HG02798 (cell line): ENCODE measurements around the gene OIT3.
"Not testable (repeated sequence)": the region's sequence is repeated elsewhere in the genome, so short reads cannot be mapped to it uniquely, and the experiment has no call there.

Experiments used
- ATAC-seq: cut with Tn5 transposase; IDR thresholded peaks from one replicate; pipeline ENCODE4 v1.9.1; 2021; ENCODE audit warnings: mild to moderate bottlenecking; ENCODE audit not compliant: unreplicated experiment, poor library complexity

Gene OIT3

GRCh38 chr10:72898616-72899015 is 5.1 kb downstream of the OIT3 start:
- ATAC-seq, result no peak

GRCh38 chr10:72899545-72899944 is 6.0 kb downstream of the OIT3 start:
- ATAC-seq, result no peak

GRCh38 chr10:72903941-72904446 is 10.5 kb downstream of the OIT3 start:
- ATAC-seq, result not testable (repeated sequence)

- no peak for ATAC-seq
Measured at GRCh38 chr10:72904806-72905205, 11.3 kb downstream of the OIT3 start.

GRCh38 chr10:72906446-72906845 is 12.9 kb downstream of the OIT3 start:
- no peak for ATAC-seq

GRCh38 chr10:72910705-72911104 is 17.2 kb downstream of the OIT3 start:
- no peak for ATAC-seq

- no peak for ATAC-seq
Measured at GRCh38 chr10:72911758-72912157, 18.2 kb downstream of the OIT3 start.

- ATAC-seq, result no peak
Measured at GRCh38 chr10:72912736-72913135, 19.2 kb downstream of the OIT3 start.

- no peak for ATAC-seq
Measured at GRCh38 chr10:72913287-72913686, 19.7 kb downstream of the OIT3 start.

- not testable (repeated sequence) for ATAC-seq
Measured at GRCh38 chr10:72917201-72917600, 23.7 kb downstream of the OIT3 start.

- ATAC-seq, result not testable (repeated sequence)
Measured at GRCh38 chr10:72917803-72918332, 24.3 kb downstream of the OIT3 start.

GRCh38 chr10:72918352-72918751 is 24.8 kb downstream of the OIT3 start:
- no peak for ATAC-seq

- ATAC-seq, result not testable (repeated sequence)
Measured at GRCh38 chr10:72921147-72921683, 27.7 kb downstream of the OIT3 start.

- ATAC-seq, result no peak
Measured at GRCh38 chr10:72924351-72924750, 30.8 kb downstream of the OIT3 start.

GRCh38 chr10:72925951-72926465 is 32.5 kb downstream of the OIT3 start:
- no peak for ATAC-seq

GRCh38 chr10:72927485-72927884 is 33.9 kb downstream of the OIT3 start:
- no peak for ATAC-seq

- no peak for ATAC-seq
Measured at GRCh38 chr10:72928798-72929197, 35.3 kb downstream of the OIT3 start.

GRCh38 chr10:72930276-72930675 is 36.7 kb downstream of the OIT3 start:
- no peak for ATAC-seq

- ATAC-seq, result no peak
Measured at GRCh38 chr10:72932259-72933015, 38.9 kb downstream of the OIT3 start.

- no peak for ATAC-seq
Measured at GRCh38 chr10:72935361-72935760, 41.8 kb downstream of the OIT3 start.

GRCh38 chr10:72943498-72944234 is 50.1 kb downstream of the OIT3 start:
- ATAC-seq, result no peak
